ENCODE data around the gene NAPSA.

Gene NAPSA

DNA sequence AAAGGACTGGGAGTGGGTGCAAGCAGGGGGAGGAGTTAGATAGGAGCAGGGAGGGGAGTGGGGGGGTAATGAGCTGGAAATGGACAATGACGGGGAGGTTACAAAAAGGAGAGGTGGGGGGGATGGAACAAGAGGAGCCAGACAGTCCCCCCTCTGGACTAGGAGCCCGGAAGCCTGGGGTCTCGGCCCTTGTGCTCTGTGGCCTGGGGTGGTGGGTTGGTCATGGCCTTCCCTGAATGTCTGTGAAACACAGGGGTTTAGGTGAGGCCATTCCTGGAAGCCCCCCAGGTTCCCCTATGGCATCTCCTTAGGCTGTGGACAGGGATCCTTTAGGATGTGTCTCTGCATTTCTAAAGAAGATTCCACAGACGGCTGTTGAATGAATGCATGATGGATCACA is 48.3 kb downstream of the NAPSA start:
- no peak for DNase-seq (ENCODE audit: low read depth in 2 of 2)

DNA sequence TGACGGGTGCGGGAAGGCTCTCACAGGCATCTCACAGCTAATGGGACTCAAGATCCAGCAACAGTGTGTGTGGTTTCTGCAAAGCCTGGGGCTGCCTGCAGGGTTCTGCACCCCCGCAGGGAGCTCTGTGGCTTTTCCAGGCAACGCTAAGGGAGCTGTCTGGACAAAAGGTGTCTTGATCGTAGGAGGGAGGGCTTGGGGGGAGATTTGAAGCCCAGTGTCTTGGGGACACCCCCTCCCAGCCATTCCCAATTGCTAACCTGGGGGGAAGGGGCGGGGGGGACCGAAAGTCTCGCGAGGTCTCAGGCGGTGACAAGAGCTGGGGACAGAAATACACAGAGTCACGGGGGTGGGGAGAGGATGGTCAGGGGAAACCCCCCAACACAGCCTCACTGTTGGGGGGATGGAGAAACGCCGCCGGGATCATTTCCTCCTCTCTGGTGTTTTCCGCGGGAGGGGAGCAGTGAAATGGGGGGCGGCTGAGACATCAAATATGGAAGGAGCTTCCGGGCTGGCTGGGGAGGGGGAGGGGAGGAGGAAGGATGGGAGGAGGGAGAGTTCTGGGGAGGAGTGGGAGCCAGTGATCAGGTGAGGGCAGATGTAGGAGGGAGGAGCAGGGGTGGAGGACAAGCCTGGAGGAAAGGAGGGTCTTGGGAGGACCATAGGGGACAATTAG is 49.5 kb downstream of the NAPSA start:
- peak in 1 of 2 donors; percentile 15 for DNase-seq (ENCODE audit: low read depth in 2 of 2)

- DNase-seq (ENCODE audit: low read depth in 2 of 2) = no peak
Observed at GRCh38 chr19:50314724-50315708, 50.4 kb downstream of the NAPSA start.

DNA sequence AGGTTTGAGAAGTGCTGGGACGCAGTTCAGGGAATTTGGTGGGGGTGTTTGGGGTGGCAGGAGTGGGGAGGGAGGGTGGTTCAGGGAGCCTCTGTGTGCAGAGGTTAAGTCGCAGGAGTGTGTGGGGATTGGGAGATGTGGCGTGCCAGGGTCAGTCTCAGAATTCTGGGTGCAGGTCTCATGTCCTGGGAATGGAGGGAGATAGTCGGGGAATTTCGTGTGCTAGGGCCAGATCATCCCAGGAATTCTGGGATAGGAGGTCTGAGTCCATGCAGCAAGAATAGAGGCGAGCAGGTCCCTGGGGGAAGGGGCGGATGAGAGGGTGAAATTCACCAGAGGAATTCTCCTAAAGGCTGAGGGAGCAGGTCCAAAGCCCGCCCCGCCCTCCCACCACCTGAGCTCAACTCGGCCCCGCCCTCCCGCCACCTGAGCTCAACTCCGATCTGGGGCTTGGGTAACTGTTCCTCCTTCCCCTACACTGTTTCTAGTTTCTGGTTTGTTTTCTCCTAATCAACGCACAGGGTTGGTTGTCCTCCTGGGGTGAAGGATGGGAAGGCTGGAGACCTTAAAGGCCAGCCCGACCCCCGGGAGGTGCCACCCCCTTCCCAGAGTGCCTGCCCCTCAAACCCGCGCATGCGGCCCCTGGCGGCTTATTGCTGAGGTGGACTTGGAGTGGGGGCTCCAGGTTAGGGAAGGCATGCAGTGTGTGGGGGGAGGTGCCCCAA is 51.5 kb downstream of the NAPSA start:
- no peak for DNase-seq (ENCODE audit: low read depth in 2 of 2)

GRCh38 chr19:50312967-50313811 is 52.2 kb downstream of the NAPSA start:
- no peak for DNase-seq (ENCODE audit: low read depth in 2 of 2)

DNA sequence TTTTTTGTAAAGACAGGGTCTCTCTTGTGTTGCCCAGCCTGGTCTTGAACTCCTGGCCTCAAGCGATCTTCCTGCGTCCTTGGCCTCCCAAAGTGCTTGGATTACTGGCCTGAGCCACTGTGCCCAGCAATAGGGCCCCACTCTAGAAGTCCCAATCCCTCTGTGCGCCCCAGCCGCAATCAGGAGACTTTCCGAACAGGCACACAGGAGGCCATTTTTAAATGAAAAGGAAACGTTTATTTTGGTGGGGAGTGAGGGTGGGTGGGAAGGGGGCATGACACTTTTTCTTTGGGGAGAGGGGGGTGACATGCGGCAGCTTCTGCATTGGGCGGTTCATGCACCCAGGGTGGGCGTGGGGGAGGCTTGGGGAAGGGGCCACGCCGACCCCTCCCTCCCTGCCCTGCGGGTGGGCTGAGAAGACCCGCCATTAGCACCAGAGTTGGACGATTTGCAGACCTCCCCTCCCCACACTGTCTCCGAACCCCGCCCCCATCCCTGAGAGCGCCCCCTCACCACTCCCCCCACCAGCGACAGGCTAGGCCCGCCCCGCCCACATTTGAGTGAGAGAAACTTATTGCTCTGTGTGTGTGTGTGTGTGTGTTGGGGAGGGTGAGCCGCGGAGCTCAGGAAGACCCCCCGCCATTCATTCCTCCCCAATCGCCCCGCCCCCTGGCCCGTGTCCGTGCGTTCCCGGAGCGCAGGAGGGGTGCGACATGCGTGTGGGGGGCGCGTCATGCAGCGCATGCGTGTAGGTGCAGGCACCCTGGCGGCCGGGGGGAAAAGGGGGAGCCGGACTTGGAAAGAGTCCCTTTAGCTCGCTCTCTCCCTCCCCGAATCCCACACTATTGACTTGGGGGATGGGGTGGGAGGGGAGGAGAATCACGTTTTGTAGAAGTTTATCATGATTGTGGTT is 53.5 kb downstream of the NAPSA start:
- DNase-seq (ENCODE audit: low read depth in 2 of 2) = no peak

- no peak for DNase-seq (ENCODE audit: low read depth in 2 of 2)
Observed at GRCh38 chr19:50310759-50311465, 54.5 kb downstream of the NAPSA start.

- no peak for DNase-seq (ENCODE audit: low read depth in 2 of 2)
Observed at GRCh38 chr19:50309396-50310125, 55.9 kb downstream of the NAPSA start.

DNA sequence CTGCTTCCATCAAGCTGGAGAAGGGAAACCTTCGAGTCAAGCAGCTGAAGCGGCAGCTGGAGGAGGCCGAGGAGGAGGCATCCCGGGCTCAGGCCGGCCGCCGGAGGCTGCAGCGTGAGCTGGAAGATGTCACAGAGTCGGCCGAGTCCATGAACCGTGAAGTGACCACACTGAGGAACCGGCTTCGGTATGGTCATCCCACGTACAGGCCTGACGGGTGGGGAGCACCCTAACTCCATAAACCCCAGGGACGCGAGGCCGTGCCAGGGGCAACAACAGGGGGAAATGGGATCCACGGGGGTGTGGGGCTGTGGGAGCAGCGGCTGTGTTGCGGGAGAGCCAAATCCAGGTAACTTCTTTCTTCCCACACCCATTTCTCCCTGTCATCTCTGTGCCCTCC is 56.4 kb downstream of the NAPSA start:
- DNase-seq (ENCODE audit: low read depth in 2 of 2) = no peak
